ENCODE measurements around the gene EXOSC9. TPM values are rescaled to one million over a fixed set of nuclear protein-coding genes. Genes with fewer than 3 reads are reported as not detected.
A peak's percentile ranks its signal among the peaks of the same experiment; 100 is the strongest.
"Not testable (repeated sequence)": the region's sequence is repeated elsewhere in the genome, so short reads cannot be mapped to it uniquely, and the experiment has no call there.

The EXOSC9 gene
- 44.1 and 48.4 TPM in 2 replicates for total RNA-seq (2014; rRNA removed; shearing (Covaris generic))
- polyA plus RNA-seq (2016; fragmentation: Nextera tagmentation; extraction: Ambion mirVana) = 37.9 and 41.9 TPM in 2 replicates

- H3K9me3 ChIP-seq (ENCODE audit: low read depth) = no peaks in the 10 kb centered on the region
- peak within 1 kb of the TSS; percentile 88 for H3K9ac ChIP-seq
- peak within 1 kb of the TSS; percentile 98 for H2AFZ ChIP-seq
- H4K20me1 ChIP-seq (ENCODE audit: insufficient read depth) = no peaks in the 10 kb centered on the region
- H3K4me2 ChIP-seq (ENCODE audit: unreplicated experiment) = peak within 1 kb of the TSS; percentile 94
- H3K9me2 ChIP-seq (ENCODE audit: insufficient read depth) = no peaks in the 10 kb centered on the region
- H3K79me2 ChIP-seq (ENCODE audit: insufficient read depth) = peaks cover 43% of the 10 kb centered on the region
- H3K27me3 ChIP-seq (replicated peaks; ENCODE audit: insufficient read depth) = no peaks in the 10 kb centered on the region
- peak within 1 kb of the TSS; percentile 89 for H3K27ac ChIP-seq
- 1% methylated on average over 46 to 48 of the region's 48 CpGs for WGBS, 2 experiments (ENCODE audit: low coverage in 1 of 2, low lambda C conversion rate in 2 of 2, missing lambda C conversion rate in 2 of 2)
- TF ChIP-seq EZH2phosphoT487 (IDR thresholded peaks at IDR 0.05; ENCODE audit: insufficient read depth, low read depth) (no peak), EZH2 (IDR thresholded peaks at IDR 0.05; ENCODE audit: insufficient read depth, poor library complexity, severe bottlenecking) (no peak)
- in situ Hi-C loops (cut with MboI) = no loop called here
- peaks cover 34% of the 10 kb centered on the region for H3K36me3 ChIP-seq (ENCODE audit: low read depth)
- H3K4me3 ChIP-seq = peak within 1 kb of the TSS; percentile 93
- H3F3A ChIP-seq (ENCODE audit: insufficient read depth) = peaks cover 4% of the 10 kb centered on the region
- DNase-seq = peak; percentile 95
- peaks cover 24% of the 10 kb centered on the region for H3K4me1 ChIP-seq (ENCODE audit: insufficient read depth)
These were observed at the start of gene EXOSC9 for GRCh38 chr4:121800961-121801714. EXOSC9 (plus strand) TSS chr4:121801323; CDS start chr4:121801425, 102 bp downstream.

GRCh38 chr4:121752142-121752541 lies 49.0 kb upstream of the EXOSC9 start:
- H3K4me3 ChIP-seq; H3K79me2 ChIP-seq (ENCODE audit: insufficient read depth); H3K9me3 ChIP-seq (ENCODE audit: low read depth); H3K27ac ChIP-seq; H3K4me2 ChIP-seq (ENCODE audit: unreplicated experiment); H3K9ac ChIP-seq; H3K27me3 ChIP-seq (replicated peaks; ENCODE audit: insufficient read depth); H3K36me3 ChIP-seq (ENCODE audit: low read depth); H3K9me2 ChIP-seq (ENCODE audit: insufficient read depth); in situ Hi-C loops (cut with MboI); H4K20me1 ChIP-seq (ENCODE audit: insufficient read depth); H3K4me1 ChIP-seq (ENCODE audit: insufficient read depth); H2AFZ ChIP-seq; H3F3A ChIP-seq (ENCODE audit: insufficient read depth): not testable (repeated sequence)
- WGBS, 2 experiments (ENCODE audit: low coverage in 1 of 2, low lambda C conversion rate in 2 of 2, missing lambda C conversion rate in 2 of 2) = 60 to 75% methylated on average over 1 of the region's 1 CpG
- DNase-seq = peak; percentile 68

GRCh38 chr4:121758925-121759568 lies 42.1 kb upstream of the EXOSC9 start:
- Histone ChIP-seq H3K4me2 (ENCODE audit: unreplicated experiment) (no peak overlapping the region), H3K79me2 (ENCODE audit: insufficient read depth) (no peaks in the 10 kb centered on the region), H3K4me1 (ENCODE audit: insufficient read depth) (peaks cover 8% of the 10 kb centered on the region), H4K20me1 (ENCODE audit: insufficient read depth) (no peaks in the 10 kb centered on the region), H3K9me2 (ENCODE audit: insufficient read depth) (no peaks in the 10 kb centered on the region), H3K36me3 (ENCODE audit: low read depth) (no peaks in the 10 kb centered on the region), H3K9ac (no peak overlapping the region), H3K4me3 (no peak overlapping the region), H3K27me3 (replicated peaks; ENCODE audit: insufficient read depth) (no peaks in the 10 kb centered on the region), H3F3A (ENCODE audit: insufficient read depth) (no peaks in the 10 kb centered on the region), H2AFZ (no peak overlapping the region), H3K27ac (peak overlapping the region; percentile 29), H3K9me3 (ENCODE audit: low read depth) (no peaks in the 10 kb centered on the region)
- in situ Hi-C loops (cut with MboI) = no loop called here
- WGBS, 2 experiments (ENCODE audit: low coverage in 1 of 2, low lambda C conversion rate in 2 of 2, missing lambda C conversion rate in 2 of 2) = 77 to 81% methylated on average over 2 of the region's 2 CpGs
- peak; percentile 72 for DNase-seq
- no peak for TF ChIP-seq EZH2 (IDR thresholded peaks at IDR 0.05; ENCODE audit: insufficient read depth, poor library complexity, severe bottlenecking)
- no peak for TF ChIP-seq EZH2phosphoT487 (IDR thresholded peaks at IDR 0.05; ENCODE audit: insufficient read depth, low read depth)

GRCh38 chr4:121760205-121760604 lies 40.9 kb upstream of the EXOSC9 start:
- no peaks in the 10 kb centered on the region for H3K9me3 ChIP-seq (ENCODE audit: low read depth)
- H3K27ac ChIP-seq = no peak overlapping the region
- H3K4me3 ChIP-seq = no peak overlapping the region
- H3K27me3 ChIP-seq (replicated peaks; ENCODE audit: insufficient read depth) = peaks cover under 1% of the 10 kb centered on the region; the same call in 1 of the 2 replicates
- TF ChIP-seq EZH2phosphoT487 (IDR thresholded peaks at IDR 0.05; ENCODE audit: insufficient read depth, low read depth) (no peak), EZH2 (IDR thresholded peaks at IDR 0.05; ENCODE audit: insufficient read depth, poor library complexity, severe bottlenecking) (no peak)
- 86 to 92% methylated on average over 3 of the region's 3 CpGs for WGBS, 2 experiments (ENCODE audit: low coverage in 1 of 2, low lambda C conversion rate in 2 of 2, missing lambda C conversion rate in 2 of 2)
- no peaks in the 10 kb centered on the region for H3K9me2 ChIP-seq (ENCODE audit: insufficient read depth)
- H3F3A ChIP-seq (ENCODE audit: insufficient read depth) = no peaks in the 10 kb centered on the region
- peaks cover 8% of the 10 kb centered on the region for H3K4me1 ChIP-seq (ENCODE audit: insufficient read depth)
- no peak overlapping the region for H3K9ac ChIP-seq
- no peaks in the 10 kb centered on the region for H3K79me2 ChIP-seq (ENCODE audit: insufficient read depth)
- no peak overlapping the region for H3K4me2 ChIP-seq (ENCODE audit: unreplicated experiment)
- H3K36me3 ChIP-seq (ENCODE audit: low read depth) = no peaks in the 10 kb centered on the region
- H2AFZ ChIP-seq = no peak overlapping the region
- no peak for DNase-seq
- H4K20me1 ChIP-seq (ENCODE audit: insufficient read depth) = no peaks in the 10 kb centered on the region
- in situ Hi-C loops (cut with MboI) = no loop called here

Measured in GM23248 (cell line).